Germinal center (tissue), 1 donor: ENCODE data around the gene FEZ2.

Experiments
- DNase-seq: peaks from one replicate; pipeline ENCODE4 v3.0.0; 2012; ENCODE audit warnings: mixed read lengths, low spot score

Gene FEZ2

DNA sequence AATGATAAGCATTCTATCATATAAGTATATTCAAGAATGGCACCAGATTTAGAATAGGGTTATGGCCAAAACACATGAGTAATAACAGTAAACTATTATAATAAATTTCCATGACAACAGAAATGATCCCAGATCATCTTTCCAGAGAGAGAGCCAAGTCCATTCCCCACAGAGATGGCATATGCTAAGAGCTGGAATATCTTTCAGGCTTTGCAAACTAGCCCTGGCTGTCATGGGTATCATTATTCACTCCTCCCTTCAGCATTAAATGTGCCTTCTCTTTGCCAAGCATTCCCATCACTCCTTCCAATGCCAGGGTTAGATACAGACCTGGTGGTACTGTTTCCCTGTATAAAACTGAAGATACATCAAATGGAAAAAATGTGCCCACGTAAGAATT lies 10.9 kb downstream of the FEZ2 start:
- no peak for DNase-seq

DNA sequence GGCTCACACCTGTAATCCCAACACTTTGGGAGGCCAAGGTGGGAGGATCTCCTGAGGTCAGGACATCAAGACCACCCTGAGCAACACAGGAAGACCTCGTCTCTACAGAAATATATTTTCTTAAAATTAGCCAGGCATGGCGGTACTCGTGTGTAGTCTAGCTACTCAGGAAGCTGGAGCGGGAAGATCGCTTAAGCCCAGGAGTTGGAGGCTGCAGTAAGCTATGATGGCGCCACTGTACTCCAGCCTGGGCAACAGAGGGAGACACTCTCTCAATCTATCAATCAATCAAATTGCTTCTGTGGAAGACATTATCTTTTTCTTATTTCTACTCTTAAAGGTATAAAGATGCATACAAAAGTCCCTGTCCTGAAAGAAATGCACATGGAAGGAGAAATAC lies 11.3 kb downstream of the FEZ2 start:
- no peak for DNase-seq

DNA sequence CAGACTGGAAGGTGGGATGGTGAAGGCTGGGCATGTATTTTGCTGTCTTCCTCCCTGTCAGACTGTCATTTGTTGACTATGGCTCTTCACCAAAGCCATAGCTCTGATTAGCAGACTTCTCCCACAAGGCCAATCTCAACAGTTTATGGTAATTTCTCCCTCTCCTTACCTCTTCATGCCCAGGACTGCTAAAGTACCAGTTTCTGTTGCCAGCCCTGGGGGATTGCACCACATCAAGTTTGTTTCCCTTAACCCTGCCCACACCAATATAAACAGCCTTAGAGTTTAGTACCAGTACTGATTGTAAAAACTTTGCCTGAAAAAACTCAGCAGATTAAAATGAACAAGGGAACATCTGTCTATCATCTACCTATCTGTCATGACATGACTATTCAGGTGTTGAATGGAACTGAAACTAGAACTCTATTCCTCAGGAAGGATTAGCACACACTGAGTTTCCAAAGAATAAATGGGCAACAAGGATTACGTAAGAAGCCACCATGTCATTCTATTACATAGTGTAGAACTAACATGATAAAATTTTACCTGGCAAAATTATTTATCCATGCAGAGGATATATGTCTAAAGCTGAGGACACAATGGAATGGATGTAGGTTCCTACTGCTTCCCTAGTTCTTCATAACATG lies 13.7 kb downstream of the FEZ2 start:
- no peak for DNase-seq

DNA sequence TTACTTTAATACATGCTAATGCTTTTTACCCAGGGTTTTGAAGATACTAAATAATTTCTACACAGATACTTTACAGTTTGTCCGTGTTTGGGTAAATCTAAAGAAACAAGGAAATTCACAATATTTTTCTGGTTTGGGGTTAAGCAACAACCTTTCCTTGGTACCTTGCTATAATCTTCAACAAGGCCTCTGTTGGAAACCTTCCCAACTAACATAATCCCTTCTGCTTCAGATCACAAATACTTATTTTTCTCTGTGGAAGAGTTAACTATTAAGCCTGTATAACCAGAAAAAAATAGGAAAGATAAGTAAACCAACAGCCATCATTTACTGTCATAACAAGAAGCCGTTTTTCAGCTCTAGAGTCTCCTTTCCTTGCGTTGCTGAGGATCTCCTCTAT lies 15.0 kb downstream of the FEZ2 start:
- no peak for DNase-seq

DNA sequence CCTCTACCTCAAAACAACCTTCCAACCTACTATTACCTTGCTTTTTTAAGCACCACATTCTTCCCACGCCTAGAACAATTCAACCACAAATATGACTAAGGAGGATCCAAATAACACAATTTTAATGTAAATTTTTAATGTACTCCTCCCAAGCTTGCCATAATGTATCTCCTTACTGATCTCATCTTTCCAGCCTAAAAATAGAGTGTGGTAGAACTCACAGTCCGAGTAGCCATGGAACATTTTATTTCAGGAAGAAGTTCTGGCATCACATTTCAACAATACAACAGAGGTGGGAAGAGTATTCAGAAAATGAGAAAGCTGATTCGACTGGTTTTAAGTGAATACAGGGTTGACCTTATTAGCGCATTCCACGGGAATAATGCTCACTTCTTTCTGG lies 15.4 kb downstream of the FEZ2 start:
- DNase-seq = no peak

DNA sequence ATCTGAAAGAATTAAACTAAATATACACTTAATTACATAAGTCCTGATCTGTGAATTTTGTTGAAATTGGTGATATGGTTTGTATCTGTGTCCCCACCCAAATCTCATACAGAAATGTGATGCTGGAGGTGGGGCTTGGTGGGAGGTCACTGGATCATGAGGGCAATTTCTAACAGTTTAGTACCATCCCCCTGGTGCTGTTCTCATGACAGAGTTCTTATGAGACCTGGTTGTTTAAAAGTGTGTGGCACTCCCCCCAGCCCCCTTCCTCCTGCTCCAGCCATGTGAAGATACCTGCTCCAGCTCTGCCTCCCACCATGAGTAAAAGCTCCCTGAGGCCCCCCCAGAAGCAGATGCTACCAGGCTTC lies 18.7 kb downstream of the FEZ2 start:
- no peak for DNase-seq

DNA sequence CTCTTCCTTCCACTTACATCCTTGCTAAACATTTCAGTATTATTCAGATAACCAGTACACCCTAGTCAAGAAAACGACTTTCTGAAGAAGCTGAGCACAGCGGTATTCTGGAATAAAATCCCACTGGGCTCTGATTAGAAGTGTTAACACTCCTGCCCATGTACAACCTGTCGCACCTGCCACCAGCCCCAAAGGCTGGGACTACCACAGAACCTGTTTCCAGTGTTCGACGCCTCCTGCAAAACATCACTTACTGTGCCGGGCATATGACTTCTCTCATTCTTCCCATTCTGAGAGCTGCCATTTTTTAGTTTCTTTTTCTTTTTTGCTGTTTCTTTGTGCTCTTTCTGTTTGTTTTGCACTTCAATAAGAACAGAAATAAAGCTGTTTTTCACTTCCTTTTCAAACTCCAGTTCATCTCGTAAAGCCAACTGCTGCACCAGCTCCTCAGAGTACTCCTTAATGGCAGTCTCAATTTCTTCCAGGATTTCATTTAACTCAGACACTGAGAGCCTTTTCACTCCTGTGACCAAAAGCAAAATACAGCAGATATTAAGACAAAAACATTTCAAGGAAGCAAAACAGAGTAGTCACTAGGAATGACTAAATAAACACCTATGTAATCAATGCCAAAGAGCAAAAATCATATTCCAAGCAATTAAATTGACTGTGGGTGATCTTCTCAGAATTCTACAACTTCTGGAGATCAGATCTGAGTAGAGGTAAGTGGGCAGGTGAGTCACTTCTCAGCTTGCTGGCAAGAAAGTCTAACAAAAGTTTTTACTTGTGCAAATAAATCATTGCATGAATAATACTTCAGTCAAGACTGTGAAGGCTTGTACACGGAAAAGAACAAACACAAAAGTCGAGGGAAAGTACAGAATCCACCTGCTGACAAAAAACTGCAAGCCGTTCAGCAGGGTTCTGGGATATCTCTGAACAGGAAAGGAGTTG lies 19.3 kb downstream of the FEZ2 start:
- no peak for DNase-seq

DNA sequence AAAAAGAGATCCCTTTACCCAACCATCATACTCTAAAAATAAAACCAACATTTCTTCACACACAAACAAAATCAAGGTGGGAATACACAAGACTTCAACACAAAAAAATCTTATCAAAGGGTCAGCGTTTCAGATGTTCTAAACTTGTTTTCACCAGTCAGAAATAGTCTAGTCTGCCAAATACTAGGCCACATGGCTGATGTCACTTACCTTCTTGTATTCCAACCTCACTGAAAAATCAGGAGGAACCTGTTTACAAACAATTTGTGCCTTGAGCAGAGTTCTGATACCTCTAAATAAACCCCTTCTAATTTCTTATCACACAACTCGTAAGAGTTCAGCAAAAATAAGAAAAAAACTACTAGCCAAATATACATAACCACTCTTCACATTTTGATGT lies 20.1 kb downstream of the FEZ2 start:
- no peak for DNase-seq

DNA sequence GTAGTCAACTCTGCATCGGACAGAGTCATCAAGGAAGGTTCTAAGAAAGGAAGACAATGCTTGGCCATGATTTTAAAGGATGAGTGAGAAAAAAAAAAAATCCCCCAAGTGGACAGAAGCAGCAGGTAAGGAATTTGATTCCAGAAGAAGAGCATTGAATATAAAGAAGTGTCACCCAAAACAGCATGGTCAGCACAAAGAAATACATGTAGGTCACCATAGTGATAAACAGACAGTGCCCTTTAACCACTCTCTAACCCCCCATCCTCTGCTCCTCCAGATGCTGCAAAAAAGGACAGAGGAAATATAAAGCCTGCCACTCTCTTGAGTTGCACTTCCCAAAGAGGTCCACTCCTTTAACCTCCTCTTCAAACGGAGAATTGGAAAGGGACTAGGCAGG lies 23.4 kb downstream of the FEZ2 start:
- DNase-seq = no peak

DNA sequence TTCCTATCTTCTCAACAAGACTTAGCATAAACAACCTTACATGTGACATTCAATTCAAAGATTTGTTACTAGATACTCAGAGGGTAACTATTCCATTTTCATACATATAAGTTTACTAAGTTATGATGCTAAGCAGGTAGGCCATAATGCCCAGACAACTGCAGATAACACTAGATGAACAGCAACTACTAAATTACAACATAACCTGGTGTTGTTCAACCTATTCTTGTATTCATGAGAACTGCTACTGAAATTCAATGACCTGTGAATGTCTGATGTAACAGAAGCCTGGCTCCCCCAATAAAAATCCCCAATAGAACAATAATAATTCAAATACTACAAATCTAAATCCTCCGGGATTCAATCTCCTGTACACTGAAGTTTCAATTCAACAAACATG lies 24.8 kb downstream of the FEZ2 start:
- DNase-seq = no peak

DNA sequence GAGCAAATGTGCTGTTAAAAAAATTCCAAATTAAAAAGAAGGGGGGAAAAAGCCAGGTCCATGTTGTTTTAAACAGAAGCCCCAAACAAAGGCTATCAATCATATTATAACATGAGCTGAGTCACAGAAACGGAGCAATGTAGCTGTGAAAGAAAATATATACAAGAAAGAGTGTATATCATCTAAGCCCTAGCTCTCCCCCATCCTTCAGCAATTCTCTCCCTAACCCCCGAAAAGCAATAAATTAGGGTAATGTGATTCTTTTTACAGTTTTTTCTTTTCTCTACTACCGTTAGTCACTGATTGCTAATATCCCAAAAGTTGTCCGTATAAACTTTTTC lies 25.3 kb downstream of the FEZ2 start:
- DNase-seq = no peak

DNA sequence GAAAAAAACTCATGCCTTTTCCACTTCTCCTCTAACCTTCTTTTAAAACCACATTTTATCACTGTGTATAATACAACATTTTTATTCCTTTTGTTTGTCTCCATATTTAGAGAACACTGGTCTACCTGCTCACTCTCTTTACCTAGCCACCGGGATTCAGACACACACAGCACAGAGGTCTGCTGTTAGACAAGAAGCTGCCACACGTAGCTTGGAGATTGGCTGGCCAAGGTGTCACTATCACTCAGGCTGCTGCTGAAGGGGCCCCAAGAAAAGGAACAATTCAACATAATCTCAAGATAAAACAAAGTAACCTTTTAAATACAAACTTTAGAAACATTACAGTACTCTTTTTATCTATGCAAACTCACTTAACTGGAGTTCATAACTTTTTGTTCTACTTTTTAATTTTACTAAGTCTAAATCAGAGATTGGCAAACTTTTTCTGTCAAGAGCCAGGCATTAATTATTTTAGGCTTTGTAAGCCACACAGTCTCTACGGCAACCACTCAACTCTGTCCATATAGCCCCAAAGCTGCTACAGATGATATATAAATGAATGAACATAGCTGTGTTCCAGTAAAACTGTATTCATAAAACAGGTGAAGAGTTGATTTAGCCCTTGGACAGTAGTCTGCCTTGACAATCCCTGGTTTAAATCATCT lies 25.8 kb downstream of the FEZ2 start:
- DNase-seq = no peak

DNA sequence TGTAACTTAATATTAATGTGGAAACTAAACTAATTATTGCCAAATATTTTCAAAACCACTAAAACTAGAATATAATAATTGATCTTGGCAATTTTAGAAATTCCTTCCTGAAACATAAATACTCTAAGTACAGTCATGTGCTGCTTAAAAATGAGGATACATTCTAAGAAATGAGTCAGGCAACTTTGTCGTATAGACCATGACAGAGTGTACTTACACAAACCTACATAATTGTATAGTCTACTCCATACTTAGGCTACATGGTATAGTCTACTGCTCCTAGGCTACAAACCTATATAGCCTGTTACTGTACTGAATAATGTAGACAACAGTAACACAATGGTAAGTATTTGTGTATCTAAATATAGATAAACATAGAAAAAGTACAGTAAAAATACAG lies 27.6 kb downstream of the FEZ2 start:
- no peak for DNase-seq

DNA sequence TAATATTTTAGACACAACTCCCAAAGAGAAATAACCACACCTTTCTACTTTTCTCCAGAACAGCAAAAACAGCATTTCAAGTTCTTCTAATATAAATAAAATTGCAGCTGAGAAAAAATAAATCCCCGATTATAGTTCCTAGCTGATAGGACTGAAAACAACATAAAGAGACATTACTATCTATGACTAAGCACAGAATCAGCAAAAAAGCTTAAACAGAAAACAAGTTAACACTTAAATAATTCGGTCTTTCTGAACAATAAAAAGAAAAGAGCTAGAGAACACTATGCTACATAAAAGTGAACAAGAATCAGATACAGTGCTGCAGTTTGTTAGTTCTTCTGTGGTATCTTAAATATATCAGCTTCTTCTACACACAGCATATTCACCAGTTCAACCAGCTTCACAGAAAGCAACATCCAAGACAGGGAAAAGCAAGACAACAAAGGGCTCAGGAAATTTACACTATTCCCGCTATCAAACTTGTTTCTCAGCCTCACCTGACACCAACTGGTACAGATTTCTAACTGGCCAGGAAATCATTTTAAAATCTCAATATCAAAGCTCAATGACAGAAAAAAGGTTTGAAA lies 28.6 kb downstream of the FEZ2 start:
- no peak for DNase-seq

DNA sequence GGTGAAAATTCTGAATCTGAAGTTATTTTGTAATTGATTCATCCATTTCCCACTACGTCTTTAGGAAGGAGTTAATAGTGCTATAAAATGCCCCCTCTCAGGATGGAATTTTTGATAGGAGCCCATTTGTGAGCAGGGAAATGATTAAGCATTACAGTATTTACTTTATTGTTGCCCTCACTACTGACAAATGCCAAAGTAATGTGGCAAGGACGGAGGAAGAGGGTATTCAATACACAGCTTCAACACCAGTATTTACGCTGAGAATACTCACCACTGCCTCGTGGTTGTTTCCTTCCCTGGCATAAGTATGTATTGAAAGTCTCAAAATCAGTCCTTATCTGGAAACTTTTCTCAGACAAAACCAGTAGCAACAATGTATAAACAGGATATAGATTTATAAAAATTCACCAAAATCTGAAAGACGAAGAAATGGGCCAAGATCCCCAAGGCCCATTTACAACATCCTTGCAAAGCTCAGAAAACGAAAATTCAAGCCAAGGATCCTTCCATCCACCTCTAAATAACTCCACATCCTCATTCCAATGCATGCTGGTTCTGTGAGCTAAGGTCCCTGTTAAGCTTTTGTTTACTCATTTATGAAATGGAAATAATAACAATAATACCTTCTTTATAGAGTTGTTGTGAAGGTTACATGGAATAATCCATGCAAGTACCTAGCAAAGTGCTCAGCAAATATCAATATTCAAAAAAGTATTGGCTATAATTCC lies 29.3 kb downstream of the FEZ2 start:
- no peak for DNase-seq

DNA sequence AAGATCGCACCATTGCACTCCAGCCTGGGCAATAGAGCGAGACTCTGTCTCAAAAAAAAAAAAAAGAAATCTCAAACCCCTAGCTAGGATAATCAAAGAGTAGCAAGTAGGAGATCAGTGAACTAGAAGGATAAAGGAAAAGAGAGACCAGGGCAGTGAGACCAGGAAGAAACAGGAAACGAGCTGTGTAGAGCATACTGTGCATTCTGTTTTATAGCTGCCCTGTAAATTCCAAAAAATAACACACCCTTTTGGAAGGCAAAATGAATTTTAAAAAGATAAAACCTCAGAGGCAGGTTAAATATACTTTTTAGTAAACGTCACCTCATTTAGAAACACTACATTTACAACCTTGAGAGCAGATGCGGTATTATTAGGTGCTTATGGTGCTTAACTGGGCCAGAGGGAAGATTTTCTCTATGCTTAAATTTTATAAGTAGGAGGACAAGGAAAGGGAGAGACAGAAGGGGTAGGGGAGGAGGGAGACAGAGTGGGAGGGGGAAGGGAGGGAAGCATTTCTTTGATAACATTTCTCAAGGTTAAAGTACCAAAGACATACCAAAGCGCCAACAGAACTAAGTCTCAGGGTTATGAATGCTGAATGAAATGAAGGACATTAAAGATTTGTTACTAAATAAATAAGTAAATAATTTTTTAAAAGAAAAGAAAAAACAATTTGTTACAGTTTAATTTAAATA lies 30.1 kb downstream of the FEZ2 start:
- no peak for DNase-seq

DNA sequence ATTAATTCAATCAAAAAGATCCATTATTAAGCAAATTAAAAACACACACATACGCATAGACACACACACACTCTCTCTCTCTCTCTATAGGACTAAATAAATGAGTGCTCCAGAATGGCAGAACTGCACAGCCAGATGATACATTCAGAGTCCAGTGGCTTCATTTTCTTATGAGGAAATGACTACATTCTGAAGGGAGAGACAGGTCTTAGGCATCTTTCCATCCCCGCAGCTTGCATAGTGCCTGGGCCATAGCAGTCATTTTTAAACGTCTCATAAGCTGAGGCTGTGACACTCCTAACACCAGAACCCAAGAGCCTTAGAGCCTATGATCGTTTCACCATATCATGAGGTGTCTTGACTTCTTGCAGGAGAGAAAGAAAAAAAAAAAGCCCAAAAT lies 31.1 kb downstream of the FEZ2 start:
- no peak for DNase-seq

DNA sequence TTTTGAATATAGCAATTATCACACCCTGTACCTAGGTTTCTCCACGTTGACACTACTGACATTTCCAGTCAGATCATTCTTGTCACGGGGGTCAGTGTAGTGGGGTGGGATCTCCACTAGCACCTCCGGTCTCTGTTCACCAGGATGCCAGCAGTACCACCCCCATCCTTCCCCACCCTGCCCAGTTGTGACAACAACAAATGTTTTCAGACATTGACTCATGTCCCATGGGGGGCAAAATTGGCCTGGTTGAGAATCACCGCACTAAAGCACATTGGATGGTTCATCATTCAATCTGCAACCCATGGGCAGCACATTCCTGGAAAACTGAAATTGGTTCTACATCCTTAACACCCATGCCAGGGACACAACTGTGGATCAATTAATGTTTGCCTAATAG lies 32.3 kb downstream of the FEZ2 start:
- DNase-seq = no peak

DNA sequence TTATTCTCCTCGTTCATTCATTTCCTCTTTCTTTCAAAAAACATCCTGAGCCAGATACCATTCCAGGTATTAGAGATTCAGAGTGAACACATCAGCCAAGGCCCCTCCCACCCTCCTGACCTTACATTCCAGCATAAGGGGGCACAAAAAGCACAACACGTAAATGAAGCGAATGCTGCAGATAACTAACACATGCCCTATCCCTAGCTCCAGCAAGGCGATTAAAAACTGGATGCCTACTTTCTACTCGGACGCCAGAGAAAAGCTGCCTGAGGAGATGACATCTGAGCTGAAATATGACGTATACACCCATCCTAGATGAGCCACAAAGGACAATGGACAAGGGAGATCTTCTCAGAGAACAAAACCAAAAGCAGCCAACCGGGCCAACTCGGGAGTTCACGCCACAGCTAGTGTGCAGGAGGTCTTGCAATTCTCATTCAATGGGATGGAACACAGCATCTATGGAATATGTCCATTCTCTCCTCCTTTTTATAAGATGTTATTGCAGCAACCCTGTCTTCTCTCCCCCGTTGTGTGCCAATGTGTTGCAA lies 33.5 kb downstream of the FEZ2 start:
- no peak for DNase-seq

DNA sequence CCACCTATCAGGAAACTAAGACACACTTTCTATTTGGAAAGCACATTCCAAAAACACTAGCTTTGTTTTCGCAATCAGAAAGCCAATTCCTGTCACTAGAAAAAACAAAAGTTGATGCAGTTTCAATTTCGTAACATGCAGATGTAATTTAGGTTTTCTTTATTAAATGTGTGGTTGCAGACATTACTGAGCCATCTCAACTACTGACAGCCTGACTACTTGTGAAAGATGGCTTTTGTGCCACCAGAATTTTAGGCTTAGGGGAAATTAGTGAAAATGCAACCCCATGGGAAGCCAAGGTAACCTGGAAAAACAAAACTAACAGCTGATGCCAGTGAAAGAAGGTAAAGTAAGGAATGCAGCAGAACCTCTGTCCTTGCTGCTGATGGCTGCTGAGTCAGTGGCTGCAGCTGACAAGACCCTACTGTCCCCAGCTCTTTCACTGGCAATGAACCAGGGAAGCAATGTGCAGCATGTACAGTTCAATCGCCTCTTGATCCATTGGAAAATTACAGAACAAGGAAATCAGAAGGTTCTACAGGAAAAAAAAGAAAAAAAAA lies 34.9 kb downstream of the FEZ2 start:
- no peak for DNase-seq

DNA sequence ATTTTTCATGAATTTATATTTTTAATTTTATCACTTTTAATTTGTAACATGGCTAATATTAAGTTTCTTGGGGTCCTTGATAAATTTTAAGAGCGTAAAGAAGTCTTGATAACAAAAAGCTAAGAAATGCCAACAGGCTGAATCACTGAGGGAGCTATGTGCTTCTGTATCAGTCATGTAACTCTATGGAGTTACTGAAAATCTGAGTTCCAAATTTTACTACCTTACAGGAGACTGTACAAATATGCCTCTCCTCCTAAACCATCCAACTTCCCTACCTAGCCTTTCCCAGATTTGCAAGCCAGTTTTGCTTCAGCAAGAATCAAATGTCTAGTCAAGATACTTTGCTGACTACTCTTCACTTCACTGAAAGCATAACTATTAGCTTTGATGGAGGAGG lies 35.7 kb downstream of the FEZ2 start:
- no peak for DNase-seq
